Pericardium fibroblast (primary cell): ENCODE measurements around the gene PTBP2. TPM values are rescaled to one million over a fixed set of nuclear protein-coding genes. Genes with fewer than 3 reads are reported as not detected.

Experiments
- total RNA-seq: library from RNA; depleted of rRNA; stranded (reverse); fragments of >200 nt; gene quantifications from 2 replicates; pipeline ENCODE4 v1.2.3, GENCODE V29; 2015

Gene PTBP2
- 4.1 and 4.3 TPM in 2 replicates for total RNA-seq

DNA sequence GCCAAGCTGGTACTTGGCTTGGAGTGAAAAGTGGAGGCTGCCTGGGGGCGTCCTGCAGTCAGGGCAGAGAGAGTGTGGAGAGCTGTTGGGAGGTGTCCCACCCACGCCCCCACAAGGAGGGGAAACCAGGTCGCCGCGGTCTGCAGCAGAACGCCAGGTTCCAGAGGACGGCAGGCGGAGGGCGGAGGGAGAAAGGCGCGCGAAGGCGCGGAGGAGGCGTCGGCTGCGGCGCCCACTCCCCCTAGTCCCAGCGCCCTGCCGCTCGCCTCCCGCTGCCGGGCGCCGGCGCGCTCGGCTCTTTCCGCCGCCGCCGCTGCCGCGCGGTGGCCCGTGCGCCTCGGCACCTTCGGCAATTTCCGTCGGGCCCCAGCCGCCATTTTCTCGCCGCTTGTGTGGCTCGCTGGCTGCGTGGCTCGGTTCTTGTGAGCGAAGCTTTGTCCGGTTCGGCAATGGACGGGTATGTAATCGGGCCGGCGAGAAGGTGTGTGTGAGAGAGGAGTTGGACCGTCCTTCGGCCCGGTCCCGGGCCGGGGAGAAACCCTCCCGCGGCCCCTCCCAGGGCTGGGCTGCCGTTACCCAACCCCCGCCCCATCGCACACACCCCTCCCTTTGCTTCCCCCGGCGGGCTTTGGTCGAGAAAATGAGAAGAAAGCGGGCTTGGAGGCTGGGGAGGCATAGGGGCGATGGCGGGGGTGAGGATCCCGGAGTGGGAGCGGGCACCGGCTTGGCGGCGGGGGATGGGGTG is at the start of gene PTBP2:
PTBP2 (plus strand) TSS at position 369 of the 745 bp plus-strand sequence; CDS start at position 450, 81 bp downstream.

